HG02973 (cell line): ENCODE data around the gene TMEM72.
A peak's percentile ranks its signal among the peaks of the same experiment; 100 is the strongest.

Experiments
- ATAC-seq: cut with Tn5 transposase; IDR thresholded peaks from one replicate; pipeline ENCODE4 v1.9.1; 2021; ENCODE audit warnings: moderate library complexity; ENCODE audit not compliant: unreplicated experiment

The TMEM72 gene

DNA sequence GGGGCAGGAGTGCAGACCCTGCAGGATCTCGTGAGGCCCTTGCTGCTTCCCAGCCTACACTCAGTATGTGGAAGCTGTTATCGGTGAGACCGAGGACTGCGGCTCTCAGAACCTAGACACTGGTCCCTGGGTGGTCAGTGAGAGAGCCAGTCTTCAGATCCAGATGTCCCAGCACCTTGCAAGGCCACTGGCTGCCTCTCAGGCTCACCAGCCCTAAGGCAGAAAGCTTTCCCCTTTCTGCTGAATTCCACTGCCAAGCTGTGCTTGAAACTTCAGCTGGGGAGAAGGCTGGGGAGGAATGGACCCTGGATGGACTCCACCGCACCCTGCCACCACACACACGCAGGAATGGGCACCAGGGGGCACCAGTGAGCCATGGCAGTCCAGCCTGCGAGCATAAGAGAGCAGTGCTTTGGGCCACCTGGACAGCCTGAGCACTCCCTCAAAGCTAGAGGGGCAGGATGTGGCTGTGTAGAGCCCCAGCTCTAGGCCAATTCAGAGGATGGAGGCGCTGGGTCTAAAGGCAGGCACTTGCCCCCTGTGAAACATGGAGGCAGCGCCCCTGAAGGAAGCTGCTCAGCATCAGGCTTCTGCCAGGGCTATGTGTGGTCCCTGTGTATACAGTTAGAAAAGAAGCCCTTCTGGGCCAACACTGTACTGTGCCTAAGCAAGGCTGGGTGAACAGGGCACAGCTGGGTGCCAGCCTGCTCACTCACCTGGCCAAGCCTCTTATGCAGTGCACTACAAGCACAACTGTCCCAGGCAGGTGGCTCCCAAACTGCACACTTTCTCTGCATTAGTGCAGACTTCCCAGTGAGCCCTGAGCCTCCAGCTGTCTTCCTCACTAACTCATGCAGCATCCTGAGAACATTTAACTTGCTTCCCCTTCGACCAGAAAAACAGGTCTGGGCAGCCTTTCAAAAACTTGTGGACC is 21.6 kb downstream of the TMEM72 start:
- peak; percentile 91 for ATAC-seq

DNA sequence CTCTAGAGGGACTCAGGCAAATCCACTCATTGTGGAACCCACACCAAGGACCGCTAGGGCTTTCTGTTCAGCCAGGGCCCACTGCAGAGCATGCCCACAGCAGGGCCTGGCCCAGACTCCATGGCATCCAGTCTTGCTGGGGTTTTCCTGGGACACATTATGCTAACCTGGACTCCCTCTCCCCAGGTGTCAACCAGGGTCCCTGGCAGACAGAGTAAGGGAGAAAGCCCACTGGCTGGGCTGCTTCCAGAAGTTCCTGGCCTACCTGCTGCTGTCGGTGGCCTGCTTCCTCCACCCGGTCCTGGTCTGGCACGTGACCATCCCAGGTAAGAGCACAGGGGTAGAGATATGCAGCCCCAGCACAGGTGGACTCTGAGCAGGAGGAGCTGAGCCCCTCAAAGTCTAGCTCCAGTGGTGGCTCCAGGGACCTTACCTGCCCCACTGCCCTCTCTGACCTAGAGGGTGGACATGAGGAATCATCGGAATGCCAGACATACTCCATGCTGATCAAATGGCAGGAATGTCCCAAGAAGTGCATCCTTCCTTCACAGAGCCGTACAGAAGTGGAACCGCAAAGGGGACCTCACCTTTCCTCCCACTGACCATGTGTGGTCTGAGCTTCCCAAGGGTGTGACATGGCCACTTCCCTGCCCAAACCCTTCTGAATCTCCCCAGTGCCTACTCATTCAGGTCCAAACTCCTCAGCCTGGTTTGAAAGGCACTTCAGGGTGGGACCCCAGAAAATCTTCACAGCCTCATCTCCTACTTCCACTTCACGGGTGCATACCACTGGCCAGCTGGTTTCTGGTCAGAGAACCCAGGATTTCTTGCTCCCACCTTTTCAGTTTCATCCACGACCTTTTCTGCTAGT is 22.5 kb downstream of the TMEM72 start:
- no peak for ATAC-seq

- ATAC-seq, result no peak
Observed at GRCh38 chr10:44934416-44935200, 23.5 kb downstream of the TMEM72 start.

DNA sequence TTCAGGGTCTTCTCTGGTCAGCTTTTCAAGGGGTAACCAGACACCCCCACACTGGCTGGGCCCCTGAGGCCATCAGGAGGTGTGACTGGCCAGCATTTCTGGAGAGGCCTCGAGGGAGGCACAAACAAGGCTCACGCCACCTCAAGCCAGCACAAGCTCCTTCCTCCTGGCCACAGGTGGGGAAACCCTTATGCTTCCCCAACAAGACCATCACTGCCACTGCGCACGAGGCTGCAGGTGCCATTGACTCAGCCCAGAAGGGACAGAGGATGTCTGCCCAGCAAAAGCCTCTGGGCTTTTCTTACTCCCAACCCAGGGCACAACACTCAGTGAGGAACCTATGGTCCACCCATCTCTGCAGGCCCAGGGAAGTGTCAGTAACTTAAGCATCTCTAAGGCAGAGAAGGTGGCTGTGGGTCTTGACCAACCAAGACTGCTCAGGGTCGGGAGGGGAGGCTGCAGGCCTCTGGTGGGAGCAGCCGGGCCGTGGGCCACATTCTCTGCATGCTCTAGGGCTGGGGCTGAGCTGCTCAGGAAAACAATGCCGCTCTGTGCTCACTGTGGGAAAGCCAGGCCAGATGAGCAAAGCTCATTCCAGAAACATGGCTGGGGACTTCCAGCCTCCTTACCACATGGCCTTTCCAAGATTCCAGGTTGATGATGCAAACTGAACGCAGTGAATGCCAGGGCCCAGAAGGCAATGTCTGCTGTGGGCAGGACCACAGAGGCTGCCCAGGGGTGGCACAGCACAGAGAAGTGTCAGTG is 24.2 kb downstream of the TMEM72 start:
- ATAC-seq, result no peak

- no peak for ATAC-seq
Observed at GRCh38 chr10:44935966-44936295, 24.8 kb downstream of the TMEM72 start.

DNA sequence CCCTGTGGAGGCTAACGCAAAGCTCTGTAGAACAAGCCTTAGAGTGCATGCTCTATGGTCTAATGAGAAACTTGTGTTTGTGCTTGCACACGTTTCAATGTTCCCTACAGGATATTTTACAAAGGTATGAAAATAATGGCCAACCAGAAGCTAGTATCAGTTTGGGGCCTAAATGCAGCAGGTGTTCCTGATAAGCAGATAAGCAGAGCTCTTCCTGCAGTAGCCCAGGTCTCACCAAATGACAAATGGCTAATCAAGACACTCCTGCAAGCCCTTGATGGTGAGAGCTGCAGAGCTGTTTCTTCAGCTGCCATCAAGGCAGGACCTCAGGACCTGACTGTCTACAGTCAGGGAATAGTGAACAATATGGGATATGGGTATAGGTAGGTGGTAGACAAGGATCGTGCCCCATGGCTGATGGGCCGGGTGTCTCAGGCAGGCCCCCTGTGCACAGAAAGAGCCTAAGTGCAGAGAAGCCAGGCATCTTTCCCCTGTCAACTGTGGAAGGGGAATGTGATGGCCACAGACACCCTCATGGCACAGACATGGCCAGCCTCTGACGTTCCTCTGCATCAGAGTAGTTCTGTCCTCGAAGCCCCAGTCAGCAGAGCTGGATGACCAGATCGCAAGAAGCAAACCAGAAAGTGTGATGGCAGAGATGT is 25.3 kb downstream of the TMEM72 start:
- no peak for ATAC-seq

GRCh38 chr10:44937196-44938005 is 26.3 kb downstream of the TMEM72 start:
- no peak for ATAC-seq

DNA sequence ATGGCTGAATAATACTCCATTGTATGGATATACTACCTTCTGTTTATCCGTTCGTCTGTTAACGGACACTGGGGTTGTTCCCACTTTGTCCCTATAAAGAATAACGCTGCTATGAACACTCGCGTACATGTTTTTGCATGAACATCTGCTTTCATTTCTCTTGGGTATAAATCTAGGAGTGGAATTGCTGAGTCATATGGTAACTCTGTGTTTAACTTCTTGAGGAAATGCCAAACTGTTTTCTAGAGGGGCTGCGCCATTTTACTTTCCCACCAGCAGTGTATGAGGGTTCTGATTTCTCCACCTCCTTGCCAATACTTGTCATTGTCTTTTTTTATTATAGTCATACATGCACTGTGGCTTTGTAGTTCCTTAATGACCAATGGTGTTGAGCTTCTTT is 27.8 kb downstream of the TMEM72 start:
- ATAC-seq, result no peak

DNA sequence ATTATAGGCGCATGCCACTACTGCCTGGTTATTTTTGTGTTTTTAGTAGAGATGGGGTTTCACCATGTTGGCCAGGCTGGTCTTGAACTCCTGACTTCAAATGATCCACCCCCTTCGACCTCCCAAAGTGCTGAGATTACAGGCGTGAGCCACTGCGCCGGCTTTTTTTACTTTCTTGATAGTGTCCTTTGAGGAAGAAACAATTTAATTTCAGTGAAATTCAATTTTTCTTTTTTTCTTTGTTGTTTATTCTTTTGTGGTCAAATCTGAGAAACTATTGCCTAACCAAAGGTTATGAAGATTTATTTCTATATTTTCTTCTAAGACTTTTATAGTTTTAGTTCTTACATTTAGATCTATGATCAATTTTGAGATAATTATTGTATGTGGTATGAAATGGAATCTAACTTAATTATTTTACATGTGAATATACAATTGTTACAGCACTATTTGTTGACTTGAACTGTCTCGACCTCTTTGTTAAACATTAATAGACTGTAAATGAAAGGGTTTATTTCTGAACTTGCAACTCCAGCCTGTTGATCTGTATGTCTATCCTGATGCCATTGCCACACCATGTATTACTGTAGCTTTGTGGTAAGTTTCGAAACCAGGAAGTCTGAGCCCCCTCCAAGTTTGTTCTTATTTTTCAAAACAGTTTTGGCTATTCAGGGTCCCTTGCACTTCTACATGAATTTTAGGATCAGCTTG is 28.7 kb downstream of the TMEM72 start:
- ATAC-seq, result no peak

DNA sequence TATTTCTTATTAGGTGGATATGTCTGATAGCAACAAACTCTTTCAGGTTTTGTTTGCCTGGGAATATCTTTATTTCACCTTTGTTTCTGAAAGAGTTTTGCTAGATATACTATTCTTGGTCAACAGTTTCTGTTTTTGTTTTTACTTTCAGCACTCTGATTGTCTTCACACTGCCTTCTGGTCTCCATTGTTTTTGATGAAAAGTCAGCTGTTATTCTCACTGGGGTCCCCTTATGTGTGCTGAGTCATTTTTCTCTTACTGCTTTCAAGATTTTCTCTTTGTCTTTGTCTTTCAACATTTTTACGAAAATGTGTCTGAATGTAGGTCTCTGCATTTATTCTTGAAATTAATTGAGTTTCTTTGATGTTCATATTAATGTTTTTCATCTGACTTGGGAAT is 33.2 kb downstream of the TMEM72 start:
- no peak for ATAC-seq

GRCh38 chr10:44946205-44946604 is 35.1 kb downstream of the TMEM72 start:
- peak; percentile 44 for ATAC-seq

- ATAC-seq, result peak; percentile 65
Observed at GRCh38 chr10:44947371-44948152, 36.4 kb downstream of the TMEM72 start.

- ATAC-seq, result no peak
Observed at GRCh38 chr10:44948642-44949041, 37.5 kb downstream of the TMEM72 start.

DNA sequence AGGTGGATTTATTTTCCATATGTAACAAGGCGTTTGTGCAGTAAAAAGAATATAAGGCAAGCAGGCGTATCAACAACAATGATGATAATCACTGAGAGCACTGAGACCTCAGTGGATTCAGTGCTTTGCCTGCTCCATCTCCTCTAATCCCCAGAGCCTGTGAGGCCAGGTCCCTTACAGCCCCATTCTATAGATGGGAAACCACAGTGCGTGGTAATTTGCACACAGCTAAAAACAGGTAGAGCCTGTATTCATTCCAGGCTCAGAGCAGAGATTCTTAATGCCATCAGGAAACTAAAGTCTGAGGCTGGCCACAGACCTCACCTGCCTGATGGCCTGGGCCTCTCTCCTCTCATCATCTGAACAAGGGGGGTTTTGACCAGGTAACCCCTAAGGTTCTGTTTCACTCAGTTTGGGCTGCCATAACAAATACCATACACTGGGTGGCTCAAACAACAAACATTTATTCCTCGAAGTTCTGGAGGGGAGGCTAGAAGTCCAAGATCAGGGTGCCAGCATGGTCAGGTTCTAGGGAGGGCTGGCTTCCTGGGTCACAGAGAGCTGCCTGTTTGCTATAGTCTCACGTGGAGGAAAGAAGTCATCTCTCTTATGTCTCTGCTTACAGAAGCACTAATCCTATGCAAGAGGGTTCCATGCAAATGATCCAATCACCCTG is 38.1 kb downstream of the TMEM72 start:
- no peak for ATAC-seq

DNA sequence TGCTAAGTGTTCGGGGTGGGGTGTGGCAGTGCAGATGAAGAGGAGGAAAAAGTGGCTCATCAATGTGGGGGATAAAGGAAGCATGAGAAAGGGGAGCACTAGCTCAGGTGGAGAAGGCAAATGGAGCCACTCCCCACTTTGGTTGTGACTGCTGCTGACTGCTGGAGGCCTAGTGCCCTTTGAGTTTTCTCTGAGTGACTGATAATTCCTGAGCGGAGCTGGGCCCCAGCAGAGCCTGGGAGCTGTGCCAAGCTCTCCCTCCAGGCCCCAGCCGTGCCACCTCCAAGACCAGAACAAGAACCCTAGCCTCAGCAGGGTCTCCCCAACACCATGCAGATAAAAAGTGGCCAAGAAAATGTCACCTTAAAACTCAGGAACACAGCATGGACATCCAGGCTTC is 38.8 kb downstream of the TMEM72 start:
- ATAC-seq, result no peak

GRCh38 chr10:44950326-44951225 is 39.4 kb downstream of the TMEM72 start:
- ATAC-seq, result no peak
